ENCODE measurements around the gene ADAMTS20. TPM values are rescaled to one million over a fixed set of nuclear protein-coding genes. Genes with fewer than 3 reads are reported as not detected.

Gene ADAMTS20
- total RNA-seq, 1 experiment from 2014 or later, result 6.0 TPM

GRCh38 chr12:43416981-43417380 is 135.0 kb downstream of the ADAMTS20 start (continued):
- no peak for TF ChIP-seq ARID4B (CRISPR knock-in tag; IDR thresholded peaks at IDR 0.05; ENCODE audit: borderline replicate concordance)
- no peak for TF ChIP-seq E2F1 (CRISPR knock-in tag; IDR thresholded peaks at IDR 0.05)
- no peak for TF ChIP-seq CBFB (CRISPR knock-in tag; IDR thresholded peaks at IDR 0.05; ENCODE audit: low read depth)
- no peak for TF ChIP-seq PREB (CRISPR knock-in tag; IDR thresholded peaks at IDR 0.05; ENCODE audit: borderline replicate concordance)
- TF ChIP-seq MYBL2 (CRISPR knock-in tag; IDR thresholded peaks at IDR 0.05), result no peak
- no peak for TF ChIP-seq RELA (CRISPR knock-in tag; IDR thresholded peaks at IDR 0.05; ENCODE audit: borderline replicate concordance)
- TF ChIP-seq IRF1 (CRISPR knock-in tag; IDR thresholded peaks at IDR 0.05), result no peak
- TF ChIP-seq ZNF532 (CRISPR knock-in tag; IDR thresholded peaks at IDR 0.05; ENCODE audit: borderline replicate concordance), result no peak
- TF ChIP-seq ATF1 (CRISPR knock-in tag; IDR thresholded peaks at IDR 0.05), result no peak
- no peak for TF ChIP-seq HMGXB4 (CRISPR knock-in tag; IDR thresholded peaks at IDR 0.05)

GRCh38 chr12:43407816-43408645 is 144.0 kb downstream of the ADAMTS20 start:
- peaks cover 6% of the 10 kb centered on the region for H3K4me1 Mint-ChIP-seq
- ATAC-seq (no peak), DNase-seq (ENCODE audit: low spot score) (no peak)
- H3K4me3 Mint-ChIP-seq, result no peak overlapping the region
- H3K27me3 Mint-ChIP-seq (ENCODE audit: low read depth), result no peaks in the 10 kb centered on the region
- H3K36me3 Mint-ChIP-seq, result no peaks in the 10 kb centered on the region
- H3K9me3 Mint-ChIP-seq, result no peaks in the 10 kb centered on the region
- no peak overlapping the region for H3K27ac Mint-ChIP-seq
- CTCF ChIA-PET, result no interaction called here
- POLR2A ChIA-PET, result no interaction called here
- TF ChIP-seq NR1H2 (CRISPR knock-in tag; IDR thresholded peaks at IDR 0.05) (no peak), ZNF263 (CRISPR knock-in tag; IDR thresholded peaks at IDR 0.05; ENCODE audit: low read depth) (no peak), AR (CRISPR knock-in tag; IDR thresholded peaks at IDR 0.05) (no peak), USF1 (CRISPR knock-in tag; IDR thresholded peaks at IDR 0.05) (no peak), ERG (CRISPR knock-in tag; IDR thresholded peaks at IDR 0.05) (no peak)

All from WTC11 (cell line).